A673 (cell line): Measurements from ENCODE around the gene RAPGEF5. TPM values are rescaled to one million over a fixed set of nuclear protein-coding genes. Genes with fewer than 3 reads are reported as not detected.

Experiments used
- BruUV-seq: library from RNA; stranded (reverse); fragments of 400-500 nt; replicated peaks from 2 replicates; lab custom pipeline; 2021; lab: Mats Ljungman, UMichigan
- CTCF ChIA-PET: fragments of 300-600 bp; sonication (Branson Sonifier 250); formaldehyde crosslinking; loops from one replicate; lab custom pipeline; 2022; ENCODE audit warnings: antibody characterized with exemption; lab: Charles Lee
- POLR2A ChIA-PET: fragments of 300-600 bp; sonication (Branson Sonifier 250); formaldehyde crosslinking; loops from one replicate; lab custom pipeline; 2022; ENCODE audit warnings: antibody characterized with exemption; ENCODE audit not compliant: low non-redundant PET; lab: Charles Lee
- DNase-seq: peaks from one replicate; pipeline ENCODE4 v3.0.0-alpha.2; 2015; ENCODE audit warnings: low spot score
- H3K27ac ChIP-seq: fragments of 200-600 bp; sonication (generic); 2 replicates; pipeline ENCODE4 v1.5.1; 2016; ENCODE audit warnings: mixed run types, low read depth, mild to moderate bottlenecking, mixed read lengths, antibody characterized with exemption, low read length; ENCODE audit not compliant: poor library complexity, severe bottlenecking
- H3K27me3 ChIP-seq: fragments of 200-600 bp; sonication (generic); replicated peaks from 2 replicates; pipeline ENCODE4 v1.6.1; 2017; ENCODE audit warnings: mixed run types, low read depth, mild to moderate bottlenecking, mixed read lengths, antibody characterized with exemption, low read length; ENCODE audit not compliant: insufficient read depth, poor library complexity
- H3K36me3 ChIP-seq: fragments of 200-600 bp; sonication (generic); 2 replicates; pipeline ENCODE4 v1.6.1; 2016; ENCODE audit warnings: mixed run types, mild to moderate bottlenecking, mixed read lengths, antibody characterized with exemption, low read length; ENCODE audit not compliant: insufficient read depth, poor library complexity, severe bottlenecking
- H3K4me1 ChIP-seq: fragments of 200-600 bp; sonication (generic); 2 replicates; pipeline ENCODE4 v1.6.1; 2017; ENCODE audit warnings: mixed run types, mild to moderate bottlenecking, mixed read lengths, antibody characterized with exemption, low read length; ENCODE audit not compliant: insufficient read depth, poor library complexity, severe bottlenecking
- H3K4me3 ChIP-seq: fragments of 200-600 bp; sonication (generic); 2 replicates; pipeline ENCODE4 v1.5.1; 2016; ENCODE audit warnings: low read depth, mixed run types, mild to moderate bottlenecking, mixed read lengths, low read length; ENCODE audit not compliant: poor library complexity, severe bottlenecking
- H3K9me3 ChIP-seq: fragments of 200-600 bp; sonication (generic); 2 replicates; pipeline ENCODE4 v1.6.1; 2016; ENCODE audit warnings: mixed run types, low read depth, mild to moderate bottlenecking, mixed read lengths, antibody characterized with exemption, low read length; ENCODE audit not compliant: poor library complexity, severe bottlenecking
- EZH2 ChIP-seq: fragments of 200-600 bp; sonication (generic); IDR thresholded peaks from 2 replicates; pipeline ENCODE4 v1.6.1; 2017; ENCODE audit warnings: borderline replicate concordance, low read depth, mild to moderate bottlenecking, mixed read lengths, antibody characterized with exemption, low read length; ENCODE audit not compliant: poor library complexity, severe bottlenecking
- intact Hi-C: fragments of 100-400 bp; cut with micrococcal nuclease; formaldehyde crosslinking; loops from one replicate; pipeline ENCODE4 v1.10.0; 2022; ENCODE audit not compliant: unreplicated experiment
- total RNA-seq: library from RNA; stranded (reverse); gene quantifications from 2 replicates; pipeline ENCODE4 v1.2.3, GENCODE V29; 2021
- TF ChIP-seq, protein P1 (sequence below): fragments of 300-800, 200-600 bp; sonication (generic); conservative IDR thresholded peaks from 2 replicates; pipeline ENCODE4 v1.5.1; 2017; ENCODE audit warnings: low read depth, mild to moderate bottlenecking, antibody characterized with exemption, low read length, moderate library complexity, mixed read lengths

RAPGEF5 gene
- total RNA-seq, 1 experiment from 2014 or later = 10.7 TPM

DNA sequence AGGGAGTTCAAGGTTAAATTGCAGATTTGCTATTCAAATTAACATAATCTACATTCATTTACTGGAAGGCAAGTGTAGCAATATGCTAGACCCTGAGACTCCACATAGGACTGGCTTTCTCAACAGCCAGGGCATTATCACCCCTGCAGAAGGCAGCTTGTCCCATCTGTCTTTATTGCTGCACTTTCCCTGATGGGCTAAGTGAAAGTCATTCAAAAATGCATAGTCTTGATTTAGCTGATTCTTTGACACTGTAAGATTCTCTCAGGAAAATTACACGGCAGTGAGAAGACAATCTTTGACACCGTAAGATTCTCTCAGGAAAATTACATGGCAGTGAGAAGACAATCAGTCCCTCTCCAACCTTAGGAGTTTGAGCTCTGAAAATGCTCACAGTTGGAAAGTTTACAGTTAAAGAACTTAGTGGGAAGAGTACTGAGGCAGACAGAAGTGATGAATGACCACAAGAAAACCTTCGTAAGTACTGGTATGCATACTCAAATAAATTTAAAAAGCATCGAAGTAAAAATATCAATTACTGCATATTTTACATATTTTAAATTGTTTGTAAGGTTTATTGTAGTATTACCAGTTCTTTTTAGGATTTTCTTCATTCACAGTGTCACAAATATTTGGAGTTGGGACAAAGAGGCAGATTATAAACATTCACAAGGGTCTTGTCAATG is 88.9 kb downstream of the RAPGEF5 start:
- BruUV-seq = no TSS peak
- TF ChIP-seq, protein P1, sequence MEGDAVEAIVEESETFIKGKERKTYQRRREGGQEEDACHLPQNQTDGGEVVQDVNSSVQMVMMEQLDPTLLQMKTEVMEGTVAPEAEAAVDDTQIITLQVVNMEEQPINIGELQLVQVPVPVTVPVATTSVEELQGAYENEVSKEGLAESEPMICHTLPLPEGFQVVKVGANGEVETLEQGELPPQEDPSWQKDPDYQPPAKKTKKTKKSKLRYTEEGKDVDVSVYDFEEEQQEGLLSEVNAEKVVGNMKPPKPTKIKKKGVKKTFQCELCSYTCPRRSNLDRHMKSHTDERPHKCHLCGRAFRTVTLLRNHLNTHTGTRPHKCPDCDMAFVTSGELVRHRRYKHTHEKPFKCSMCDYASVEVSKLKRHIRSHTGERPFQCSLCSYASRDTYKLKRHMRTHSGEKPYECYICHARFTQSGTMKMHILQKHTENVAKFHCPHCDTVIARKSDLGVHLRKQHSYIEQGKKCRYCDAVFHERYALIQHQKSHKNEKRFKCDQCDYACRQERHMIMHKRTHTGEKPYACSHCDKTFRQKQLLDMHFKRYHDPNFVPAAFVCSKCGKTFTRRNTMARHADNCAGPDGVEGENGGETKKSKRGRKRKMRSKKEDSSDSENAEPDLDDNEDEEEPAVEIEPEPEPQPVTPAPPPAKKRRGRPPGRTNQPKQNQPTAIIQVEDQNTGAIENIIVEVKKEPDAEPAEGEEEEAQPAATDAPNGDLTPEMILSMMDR = no peak
- no peak for TF ChIP-seq EZH2
- intact Hi-C loops = no loop called here

DNA sequence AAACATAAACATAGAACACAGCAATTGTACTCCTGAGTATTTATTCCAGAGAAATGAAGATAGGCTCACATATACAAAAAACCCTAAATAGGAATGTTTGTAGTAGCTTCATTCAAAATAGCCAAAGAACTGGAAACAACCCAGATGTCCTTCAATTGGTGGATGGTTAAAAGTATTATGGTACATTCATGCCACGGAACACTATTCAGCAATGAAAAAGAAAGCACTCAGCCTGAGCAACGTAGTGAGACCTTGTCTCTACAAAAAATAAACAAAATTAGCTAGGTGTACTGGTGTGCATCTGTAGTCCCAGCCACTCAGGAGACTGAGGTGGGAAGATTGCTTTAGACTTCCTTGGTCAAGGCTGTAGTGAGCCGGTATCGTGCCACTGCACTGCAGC is 94.4 kb downstream of the RAPGEF5 start:
- no peaks in the 10 kb centered on the region for H3K9me3 ChIP-seq
- H3K36me3 ChIP-seq = no peaks in the 10 kb centered on the region
- ChIA-PET POLR2A (no interaction called here), CTCF (no interaction called here)
- peaks cover 7% of the 10 kb centered on the region for H3K4me1 ChIP-seq
- no peak for TF ChIP-seq EZH2
- TF ChIP-seq, protein P1 = no peak
- no peaks in the 10 kb centered on the region for H3K27me3 ChIP-seq
- no peak for DNase-seq
- no peak overlapping the region for H3K27ac ChIP-seq
- no peak overlapping the region for H3K4me3 ChIP-seq
- intact Hi-C loops = no loop called here
- no TSS peak for BruUV-seq

More for the DNA sequence above, 88.9 kb downstream of the RAPGEF5 start:
- CTCF ChIA-PET = no interaction called here
- H3K27ac ChIP-seq = peak overlapping the region; percentile 64
- H3K27me3 ChIP-seq = no peaks in the 10 kb centered on the region
- H3K9me3 ChIP-seq = no peaks in the 10 kb centered on the region
- POLR2A ChIA-PET = no interaction called here
- no peaks in the 10 kb centered on the region for H3K36me3 ChIP-seq
- peaks cover 44% of the 10 kb centered on the region for H3K4me1 ChIP-seq
- DNase-seq = no peak
- H3K4me3 ChIP-seq = peak overlapping the region; percentile 17

DNA sequence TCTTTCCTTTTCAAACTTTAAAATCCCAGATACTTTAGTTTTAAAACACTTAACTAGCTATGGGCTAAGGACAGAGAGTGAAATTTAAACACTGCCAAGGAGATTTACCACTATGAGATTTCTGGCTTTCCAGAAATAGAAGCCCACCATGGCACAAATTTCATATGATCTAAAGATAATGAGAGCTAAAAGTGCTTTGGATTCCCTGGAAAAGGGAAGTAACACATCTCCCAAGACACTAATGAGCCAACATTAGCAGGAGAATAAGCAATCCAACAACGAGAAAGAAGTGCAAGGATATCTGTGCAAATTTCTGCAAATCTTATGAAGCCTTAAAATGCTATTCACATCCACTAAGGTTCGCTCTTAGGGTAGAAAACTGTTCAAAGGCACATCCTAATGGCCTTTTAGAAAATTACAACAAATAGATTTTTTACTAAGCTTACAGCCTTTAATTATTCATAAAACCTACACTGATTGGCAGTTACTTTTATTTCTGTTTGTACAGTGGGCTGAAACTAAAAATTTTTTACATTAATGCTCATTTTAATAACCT is 100.3 kb downstream of the RAPGEF5 start:
- ChIA-PET CTCF (interaction anchor here (2.5 kb wide), 1 partner anchor 146 kb away, joined by 17 read pairs; no protein-coding TSS in a partner anchor), POLR2A (no interaction called here)
- no TSS peak for BruUV-seq
- Histone ChIP-seq H3K4me1 (peaks cover 18% of the 10 kb centered on the region), H3K27me3 (no peaks in the 10 kb centered on the region), H3K27ac (no peak overlapping the region), H3K36me3 (no peaks in the 10 kb centered on the region), H3K4me3 (no peak overlapping the region), H3K9me3 (no peaks in the 10 kb centered on the region)
- TF ChIP-seq EZH2 = no peak
- TF ChIP-seq, protein P1 = peak; percentile 36
- intact Hi-C loops = loop anchor here (5.0 kb wide), 1 partner anchor 144 kb away; no protein-coding TSS in a partner anchor
- DNase-seq = peak; percentile 36
